Activated naive CD4-positive, alpha-beta T cell treated with Interleukin-2 at 50 U/mL for 16 hours (primary cell): ENCODE results near the gene LIPA.

ENCODE experiments used
- DNase-seq: peaks from one replicate; pipeline ENCODE4 v3.0.0-alpha.2; 2020

Gene LIPA

GRCh38 chr10:89238956-89239644, 12.5 kb downstream of the LIPA start:
- no peak for DNase-seq

DNA sequence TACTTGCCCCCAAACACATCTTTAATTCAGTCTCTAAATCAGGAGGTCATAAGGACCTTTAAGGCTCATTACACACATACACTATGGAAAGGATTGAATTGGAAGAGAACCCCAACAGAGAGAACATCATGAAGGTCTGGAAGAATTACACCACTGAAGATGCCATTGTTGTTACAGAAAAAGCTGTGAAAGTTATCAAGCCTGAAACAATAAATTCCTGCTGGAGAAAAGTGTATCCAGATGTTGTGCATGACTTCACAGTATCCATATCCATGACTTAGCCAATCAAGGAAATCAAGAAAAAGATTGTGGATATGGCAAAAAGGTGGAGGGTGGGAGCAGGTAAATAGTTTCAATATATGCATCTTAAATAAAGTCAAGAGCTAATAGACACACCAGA, 13.7 kb downstream of the LIPA start:
- DNase-seq, result no peak

GRCh38 chr10:89236226-89236797, 15.3 kb downstream of the LIPA start:
- no peak for DNase-seq

DNA sequence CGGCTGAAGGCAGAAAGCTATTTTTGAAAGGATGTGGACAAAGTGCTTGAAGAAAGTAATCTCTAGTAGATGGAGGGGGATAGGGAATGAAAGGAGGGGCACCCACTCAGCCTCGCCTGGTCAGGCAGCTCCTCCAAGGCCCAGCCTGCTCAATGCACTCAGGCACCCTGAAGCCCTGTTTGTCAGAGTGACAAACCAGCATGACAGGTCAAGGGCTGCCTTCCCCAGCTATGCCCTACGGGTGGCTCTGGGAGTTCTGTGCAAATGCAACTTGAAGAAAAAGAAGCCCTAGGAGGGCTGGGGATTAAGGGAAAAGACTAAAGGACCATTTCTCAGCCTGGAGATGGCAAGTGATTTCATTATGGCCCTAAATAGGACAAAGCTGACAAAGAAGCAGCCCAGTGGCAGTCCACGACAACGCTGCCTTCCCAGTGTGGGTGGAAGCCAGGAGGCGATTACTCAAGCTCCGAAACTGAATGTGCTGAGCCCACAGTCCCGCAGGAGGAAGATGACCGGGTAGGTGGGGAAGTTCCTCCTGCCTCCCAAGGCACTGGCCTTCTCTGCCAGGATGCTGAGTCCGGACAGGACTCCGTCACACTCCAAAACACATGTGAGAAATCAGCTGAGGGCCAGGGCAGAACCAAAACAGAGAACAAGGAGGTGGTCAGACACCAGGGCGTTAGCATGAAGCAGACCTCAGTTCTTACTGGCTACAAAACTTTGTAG, 16.3 kb downstream of the LIPA start:
- DNase-seq, result no peak

GRCh38 chr10:89233033-89233432, 18.5 kb downstream of the LIPA start:
- no peak for DNase-seq

GRCh38 chr10:89228962-89229361, 22.6 kb downstream of the LIPA start:
- no peak for DNase-seq

DNA sequence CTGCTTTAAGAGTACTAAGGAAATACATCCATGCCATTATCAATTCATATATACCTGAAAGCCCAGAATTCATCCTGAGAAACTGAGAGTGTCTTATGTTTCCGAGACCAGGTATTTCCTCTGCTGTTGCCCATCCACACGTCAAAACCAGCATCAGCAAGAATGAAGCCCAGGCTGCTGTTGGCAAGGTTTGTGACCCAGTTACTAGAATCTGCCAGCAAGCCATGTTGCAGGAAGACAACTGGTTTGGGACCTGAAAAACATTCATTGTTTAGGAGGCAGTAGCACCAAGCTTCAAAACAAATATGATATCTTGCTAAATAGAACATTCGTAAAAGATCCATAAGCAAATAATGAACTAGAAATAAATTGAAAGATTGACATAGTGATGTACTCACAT, 23.4 kb downstream of the LIPA start:
- DNase-seq, result no peak

DNA sequence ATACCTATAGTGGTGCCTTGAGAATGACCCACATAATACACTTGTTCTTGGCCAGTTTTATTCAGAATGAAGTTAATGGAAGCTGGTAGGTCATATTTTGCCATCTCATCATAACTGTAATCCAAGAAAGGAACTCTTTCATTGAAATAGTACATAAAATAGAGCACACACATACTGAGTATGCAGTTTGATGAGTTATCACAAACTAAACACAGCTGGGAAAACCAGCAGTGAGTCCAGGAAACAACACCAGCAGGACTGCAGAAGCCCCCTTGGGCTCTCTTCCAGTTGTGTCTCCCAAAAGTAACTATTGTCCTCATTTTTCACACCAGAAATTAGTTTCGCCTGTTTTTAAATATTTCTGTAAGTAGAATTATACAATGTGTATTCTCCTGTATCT, 24.7 kb downstream of the LIPA start:
- DNase-seq, result no peak

DNA sequence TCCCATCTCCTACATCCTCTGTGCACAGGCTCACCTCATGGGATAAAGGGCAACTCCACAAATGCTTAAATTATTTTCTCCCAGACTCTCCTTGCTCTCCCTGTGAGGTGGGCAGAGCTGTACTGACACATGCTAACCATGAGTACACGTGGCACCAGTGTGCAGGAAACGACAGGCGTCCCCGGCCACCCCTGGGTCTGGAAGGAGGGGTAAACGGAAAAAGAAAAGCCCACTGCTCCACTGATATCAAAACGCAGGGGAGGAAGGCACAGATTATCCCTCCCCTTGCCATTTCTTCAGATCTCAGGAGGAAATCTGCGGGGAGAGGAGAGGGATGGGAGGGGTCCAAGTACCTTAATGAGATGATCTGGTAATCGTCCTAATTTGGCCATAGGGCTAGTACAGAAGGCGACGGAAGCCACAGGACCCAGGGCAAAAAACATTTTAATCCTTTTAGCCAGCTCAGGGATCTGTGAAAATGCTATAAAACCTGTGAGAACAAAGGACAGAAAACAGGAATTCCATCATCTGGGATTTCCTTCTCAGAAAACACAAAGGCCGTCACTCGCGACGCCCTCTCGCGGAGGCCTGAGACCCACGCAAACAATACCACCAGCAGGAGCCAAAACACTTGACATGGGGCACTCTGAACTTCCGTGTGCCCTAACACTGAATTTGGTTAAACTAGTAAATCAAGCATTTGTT, 26.7 kb downstream of the LIPA start:
- DNase-seq, result no peak

- no peak for DNase-seq
These were observed 29.7 kb downstream of the LIPA start for GRCh38 chr10:89221919-89222318.

- DNase-seq, result no peak
These were observed 31.9 kb downstream of the LIPA start for GRCh38 chr10:89219513-89220218.

GRCh38 chr10:89217057-89217990, 34.3 kb downstream of the LIPA start:
- DNase-seq, result peak; percentile 66

GRCh38 chr10:89216056-89216455, 35.5 kb downstream of the LIPA start:
- DNase-seq, result no peak

GRCh38 chr10:89215511-89215910, 36.1 kb downstream of the LIPA start:
- DNase-seq, result no peak

- DNase-seq, result no peak
These were observed 36.9 kb downstream of the LIPA start for GRCh38 chr10:89214566-89215165.

- DNase-seq, result no peak
These were observed 38.3 kb downstream of the LIPA start for GRCh38 chr10:89213191-89213808.

GRCh38 chr10:89210794-89211425, 40.7 kb downstream of the LIPA start:
- no peak for DNase-seq

DNA sequence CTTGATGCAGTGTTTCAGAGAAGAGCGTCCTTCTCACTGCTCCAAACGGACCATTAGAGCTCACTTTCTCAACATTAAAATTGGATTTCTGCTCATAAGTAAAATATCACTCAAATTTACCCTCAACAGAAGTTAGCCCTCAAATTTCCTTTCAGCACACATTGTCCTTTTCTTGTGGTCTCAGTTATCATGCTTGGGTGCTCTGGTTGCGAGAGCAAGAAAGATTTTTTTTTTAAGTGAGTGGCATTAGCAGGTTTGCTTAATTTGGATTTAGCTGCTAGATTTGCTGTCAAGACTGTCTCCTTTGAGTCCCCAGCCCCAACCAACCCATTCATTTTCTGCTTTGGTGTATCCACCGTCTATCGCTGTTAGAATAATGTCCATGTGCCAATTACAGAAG, 41.9 kb downstream of the LIPA start:
- no peak for DNase-seq

- DNase-seq, result peak; percentile 11
These were observed 43.6 kb downstream of the LIPA start for GRCh38 chr10:89207801-89208551.
